ENCODE results near the gene HPCA.

Gene HPCA

DNA sequence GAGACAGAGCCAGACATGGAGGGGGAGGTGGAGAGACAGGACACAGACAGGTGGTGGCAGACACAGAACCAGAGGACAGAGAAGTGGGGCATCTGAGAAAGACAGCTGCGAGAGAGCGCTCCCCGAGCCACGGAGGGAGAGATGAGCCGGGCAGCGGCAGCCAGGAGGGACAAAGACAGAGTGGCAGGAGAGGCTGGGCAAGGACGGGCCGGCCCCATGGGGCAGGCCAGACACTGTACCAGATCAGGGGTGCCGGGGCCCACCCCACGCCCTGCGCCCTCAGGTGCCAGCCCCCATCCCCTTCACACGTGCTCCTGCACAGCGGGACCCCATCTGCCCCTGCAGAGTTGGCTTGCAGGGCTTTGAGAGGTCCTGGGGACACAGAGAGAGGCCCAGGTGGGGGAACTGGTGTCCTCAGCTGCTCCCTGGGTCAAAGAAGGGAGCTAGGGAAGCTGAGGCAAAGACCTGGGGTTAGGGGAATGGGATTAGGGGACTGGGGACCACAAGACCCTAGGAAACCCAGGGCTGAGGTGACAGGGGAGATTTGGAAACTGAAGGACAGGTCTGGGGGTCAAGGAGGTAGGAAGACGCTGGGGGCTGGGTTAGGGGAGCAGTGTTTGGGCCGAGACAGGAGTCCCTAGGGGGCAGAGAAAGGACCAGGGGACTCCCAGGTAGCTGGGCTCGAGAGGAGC is 16.2 kb upstream of the HPCA start:
- Histone ChIP-seq H3K9me3 (ENCODE audit: control insufficient read depth, low read length) (no peaks in the 10 kb centered on the region), H3K9ac (no peak overlapping the region), H3K4me2 (ENCODE audit: low read length) (peak overlapping the region; percentile 81), H2AFZ (peak overlapping the region; percentile 82), H3K27ac (peak overlapping the region; percentile 11), H3K4me3 (ENCODE audit: low read depth, low read length) (peak overlapping the region; percentile 61), H3K36me3 (ENCODE audit: control insufficient read depth, insufficient read depth, low read length) (no peaks in the 10 kb centered on the region), H3K79me2 (no peaks in the 10 kb centered on the region), H3K27me3 (ENCODE audit: control insufficient read depth, insufficient read depth, low read length) (no peaks in the 10 kb centered on the region), H3K4me1 (no peaks in the 10 kb centered on the region)
- TF ChIP-seq, protein P1, sequence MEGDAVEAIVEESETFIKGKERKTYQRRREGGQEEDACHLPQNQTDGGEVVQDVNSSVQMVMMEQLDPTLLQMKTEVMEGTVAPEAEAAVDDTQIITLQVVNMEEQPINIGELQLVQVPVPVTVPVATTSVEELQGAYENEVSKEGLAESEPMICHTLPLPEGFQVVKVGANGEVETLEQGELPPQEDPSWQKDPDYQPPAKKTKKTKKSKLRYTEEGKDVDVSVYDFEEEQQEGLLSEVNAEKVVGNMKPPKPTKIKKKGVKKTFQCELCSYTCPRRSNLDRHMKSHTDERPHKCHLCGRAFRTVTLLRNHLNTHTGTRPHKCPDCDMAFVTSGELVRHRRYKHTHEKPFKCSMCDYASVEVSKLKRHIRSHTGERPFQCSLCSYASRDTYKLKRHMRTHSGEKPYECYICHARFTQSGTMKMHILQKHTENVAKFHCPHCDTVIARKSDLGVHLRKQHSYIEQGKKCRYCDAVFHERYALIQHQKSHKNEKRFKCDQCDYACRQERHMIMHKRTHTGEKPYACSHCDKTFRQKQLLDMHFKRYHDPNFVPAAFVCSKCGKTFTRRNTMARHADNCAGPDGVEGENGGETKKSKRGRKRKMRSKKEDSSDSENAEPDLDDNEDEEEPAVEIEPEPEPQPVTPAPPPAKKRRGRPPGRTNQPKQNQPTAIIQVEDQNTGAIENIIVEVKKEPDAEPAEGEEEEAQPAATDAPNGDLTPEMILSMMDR (IDR thresholded peaks at IDR 0.05) = no peak

DNA sequence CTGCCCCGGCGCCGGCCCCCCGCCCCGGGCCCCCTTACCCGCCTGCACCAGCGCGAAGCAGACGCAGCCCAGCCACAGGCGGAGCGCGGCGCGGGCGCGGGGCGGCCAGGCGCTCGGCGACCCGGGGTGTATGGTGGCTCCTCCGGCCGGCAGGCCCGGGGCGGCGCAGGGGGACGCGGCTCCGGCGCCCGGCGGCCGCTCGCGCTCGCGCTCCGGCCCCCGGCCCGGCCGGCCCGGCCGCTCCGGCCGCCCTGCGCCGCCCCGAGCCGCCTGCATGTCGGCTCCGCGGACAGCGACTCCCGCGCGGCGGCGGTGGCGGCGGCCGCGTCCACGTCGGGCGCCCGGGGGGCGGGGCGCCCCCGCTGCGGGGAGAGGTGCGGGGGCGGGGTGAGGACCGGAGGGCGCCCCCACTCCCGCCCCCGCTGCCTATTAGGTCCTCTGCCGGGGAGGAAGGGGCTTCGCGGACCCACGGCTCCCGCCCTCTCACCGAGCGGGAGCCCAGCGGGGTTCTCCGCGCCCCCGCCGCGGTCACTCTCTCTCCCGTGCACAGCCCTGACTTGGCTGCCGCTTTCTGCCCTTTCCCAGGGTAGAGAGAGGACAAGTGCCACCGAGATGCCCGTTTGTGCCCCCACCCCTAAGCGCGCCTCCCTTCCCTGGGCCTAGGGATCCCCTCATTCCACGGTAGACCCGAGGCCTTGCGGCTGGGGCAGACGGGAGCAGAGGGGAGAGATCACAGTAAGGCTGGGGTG is 15.5 kb upstream of the HPCA start, which contains the start of gene FNDC5:
TSS of gene FNDC5 (minus strand) at position 298 of the 749 bp plus-strand sequence.
- H3K4me2 ChIP-seq (ENCODE audit: low read length) = peak within 1 kb of the TSS; percentile 90
- peak within 1 kb of the TSS; percentile 11 for H3K27ac ChIP-seq
- no peak within 1 kb of the TSS for H3K9ac ChIP-seq
- H3K79me2 ChIP-seq = no peaks in the 10 kb centered on the region
- no peaks in the 10 kb centered on the region for H3K36me3 ChIP-seq (ENCODE audit: control insufficient read depth, insufficient read depth, low read length)
- no peaks in the 10 kb centered on the region for H3K4me1 ChIP-seq
- H2AFZ ChIP-seq = peak within 1 kb of the TSS; percentile 82
- TF ChIP-seq, protein P1 (IDR thresholded peaks at IDR 0.05) = no peak
- H3K9me3 ChIP-seq (ENCODE audit: control insufficient read depth, low read length) = no peaks in the 10 kb centered on the region
- no peaks in the 10 kb centered on the region for H3K27me3 ChIP-seq (ENCODE audit: control insufficient read depth, insufficient read depth, low read length)
- peak within 1 kb of the TSS; percentile 61 for H3K4me3 ChIP-seq (ENCODE audit: low read depth, low read length)

DNA sequence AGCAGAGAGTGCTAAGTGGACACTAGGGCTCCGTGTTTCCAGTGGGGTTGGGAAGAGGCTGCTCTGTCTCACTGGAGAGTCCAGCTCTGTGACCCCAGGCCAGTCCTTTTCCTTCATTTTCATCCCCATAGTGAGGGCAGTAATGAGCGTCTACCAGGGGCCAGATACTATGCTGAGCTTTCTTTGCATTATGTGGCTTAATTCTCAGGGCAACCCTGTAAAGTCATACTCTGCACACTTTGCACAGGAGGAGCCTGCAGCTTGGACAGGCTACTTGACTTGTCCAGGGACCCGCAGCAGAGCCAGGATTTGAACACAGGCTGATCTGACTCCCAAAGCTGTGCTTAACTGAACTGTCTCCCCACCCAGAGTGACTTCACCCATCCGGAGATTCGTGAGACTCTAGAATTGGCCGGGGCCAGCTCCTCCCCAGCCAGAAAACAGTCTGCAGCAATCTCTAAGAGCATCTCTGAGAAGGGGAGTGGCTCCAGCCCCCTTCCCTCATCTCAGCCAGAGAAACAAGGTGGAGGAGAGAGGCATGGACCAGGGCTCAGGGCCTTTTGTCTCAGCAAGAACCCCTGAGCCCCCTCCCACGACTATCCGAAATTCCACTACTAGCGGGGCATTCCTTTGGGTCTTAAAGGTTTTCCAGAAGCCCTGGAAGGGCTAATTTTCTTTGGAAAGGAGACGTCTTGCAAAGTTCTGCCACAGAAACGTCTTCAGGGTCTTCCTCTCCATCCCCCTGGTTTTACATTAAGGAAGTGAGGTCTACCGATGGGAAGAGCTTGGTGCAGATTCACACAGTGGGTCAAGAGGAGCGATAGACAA is 14.7 kb upstream of the HPCA start:
- no peak overlapping the region for H3K27ac ChIP-seq
- peak overlapping the region; percentile 90 for H3K4me2 ChIP-seq (ENCODE audit: low read length)
- TF ChIP-seq, protein P1 (IDR thresholded peaks at IDR 0.05) = no peak
- H3K27me3 ChIP-seq (ENCODE audit: control insufficient read depth, insufficient read depth, low read length) = no peaks in the 10 kb centered on the region
- peak overlapping the region; percentile 53 for H3K4me3 ChIP-seq (ENCODE audit: low read depth, low read length)
- H3K9ac ChIP-seq = no peak overlapping the region
- no peaks in the 10 kb centered on the region for H3K36me3 ChIP-seq (ENCODE audit: control insufficient read depth, insufficient read depth, low read length)
- no peaks in the 10 kb centered on the region for H3K9me3 ChIP-seq (ENCODE audit: control insufficient read depth, low read length)
- H2AFZ ChIP-seq = peak overlapping the region; percentile 78
- H3K4me1 ChIP-seq = no peaks in the 10 kb centered on the region
- H3K79me2 ChIP-seq = no peaks in the 10 kb centered on the region

DNA sequence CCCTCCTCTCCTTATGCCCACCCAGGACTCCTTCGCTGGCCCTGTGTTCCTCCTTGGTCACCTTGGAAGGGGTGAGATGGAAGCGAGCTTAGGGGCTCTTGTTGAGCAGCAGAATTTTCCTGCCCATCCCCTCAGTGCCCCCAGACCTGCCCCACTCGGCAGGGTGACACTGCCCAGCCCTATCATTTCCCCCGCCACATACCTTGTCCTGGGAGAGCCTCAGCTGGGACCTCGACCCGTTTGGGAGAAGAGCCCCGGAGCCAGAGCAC is 14.2 kb upstream of the HPCA start:
- Histone ChIP-seq H3K9ac (no peak overlapping the region), H3K27ac (no peak overlapping the region), H3K36me3 (ENCODE audit: control insufficient read depth, insufficient read depth, low read length) (no peaks in the 10 kb centered on the region), H2AFZ (no peak overlapping the region), H3K4me1 (no peaks in the 10 kb centered on the region), H3K4me3 (ENCODE audit: low read depth, low read length) (no peak overlapping the region), H3K79me2 (no peaks in the 10 kb centered on the region), H3K4me2 (ENCODE audit: low read length) (no peak overlapping the region), H3K9me3 (ENCODE audit: control insufficient read depth, low read length) (no peaks in the 10 kb centered on the region), H3K27me3 (ENCODE audit: control insufficient read depth, insufficient read depth, low read length) (no peaks in the 10 kb centered on the region)
- TF ChIP-seq, protein P1 (IDR thresholded peaks at IDR 0.05) = no peak
